Memory B cell (primary cell): ENCODE measurements around the gene HOMEZ.
A peak's percentile ranks its signal among the peaks of the same experiment; 100 is the strongest.
"Not testable (repeated sequence)": the region's sequence is repeated elsewhere in the genome, so short reads cannot be mapped to it uniquely, and the experiment has no call there.

Experiments
- ATAC-seq: fragments of 150-1000 bp; cut with Tn5 transposase; 2 replicates; pipeline ENCODE4 v1.10.0; 2021; ENCODE audit warnings: low read depth, mild to moderate bottlenecking, moderate library complexity
- DNase-seq, 2 donors: peaks; one replicate each; pipeline ENCODE4 v3.0.0; 2022; ENCODE audit warnings: low spot score in 2 of 2
- H3K27ac Mint-ChIP-seq: one replicate; pipeline ENCODE4 v1.8.0; 2022; ENCODE audit warnings: mild to moderate bottlenecking, moderate library complexity, mixed read lengths
- H3K27me3 Mint-ChIP-seq: one replicate; pipeline ENCODE4 v1.8.0; 2022; ENCODE audit warnings: mixed read lengths
- H3K36me3 Mint-ChIP-seq: one replicate; pipeline ENCODE4 v1.8.0; 2022; ENCODE audit warnings: mild to moderate bottlenecking, mixed read lengths
- H3K4me1 Mint-ChIP-seq: one replicate; pipeline ENCODE4 v1.8.0; 2022; ENCODE audit warnings: mixed read lengths
- H3K4me3 Mint-ChIP-seq: one replicate; pipeline ENCODE4 v1.8.0; 2022; ENCODE audit warnings: mild to moderate bottlenecking, moderate library complexity, mixed read lengths
- H3K9me3 Mint-ChIP-seq: one replicate; pipeline ENCODE4 v1.8.0; 2022; ENCODE audit warnings: mixed read lengths

The HOMEZ gene

GRCh38 chr14:23240661-23241060 is 45.3 kb downstream of the HOMEZ start:
- Mint-ChIP-seq H3K27ac (no peak overlapping the region), H3K4me3 (no peak overlapping the region), H3K27me3 (peaks cover 19% of the 10 kb centered on the region), H3K4me1 (peaks cover 3% of the 10 kb centered on the region), H3K36me3 (no peaks in the 10 kb centered on the region), H3K9me3 (no peaks in the 10 kb centered on the region)
- peak; percentile 77 for ATAC-seq
- no peak for DNase-seq

GRCh38 chr14:23237772-23238594 is 47.9 kb downstream of the HOMEZ start, which contains the start of gene RNF212B:
Gene RNF212B, plus strand, starts transcription at chr14:23237936. Its CDS starts 2,410 bp downstream, at chr14:23240346.
- no peaks in the 10 kb centered on the region for H3K9me3 Mint-ChIP-seq
- H3K4me1 Mint-ChIP-seq, result peaks cover 3% of the 10 kb centered on the region
- peaks cover 19% of the 10 kb centered on the region for H3K27me3 Mint-ChIP-seq
- H3K36me3 Mint-ChIP-seq, result no peaks in the 10 kb centered on the region
- ATAC-seq (peak; percentile 82), DNase-seq (peak; percentile 31 to 43)
- no peak within 1 kb of the TSS for H3K27ac Mint-ChIP-seq
- H3K4me3 Mint-ChIP-seq, result no peak within 1 kb of the TSS

- H3K27me3 Mint-ChIP-seq, ATAC-seq, DNase-seq, H3K4me3 Mint-ChIP-seq, H3K27ac Mint-ChIP-seq, H3K36me3 Mint-ChIP-seq, H3K9me3 Mint-ChIP-seq, H3K4me1 Mint-ChIP-seq: not testable (repeated sequence)
Measured at GRCh38 chr14:23232241-23232808, 53.6 kb downstream of the HOMEZ start.

- no peaks in the 10 kb centered on the region for H3K36me3 Mint-ChIP-seq
- no peak for DNase-seq
- no peak for ATAC-seq
- H3K27ac Mint-ChIP-seq, result no peak overlapping the region
- no peak overlapping the region for H3K4me3 Mint-ChIP-seq
- peaks cover 7% of the 10 kb centered on the region for H3K9me3 Mint-ChIP-seq
- H3K4me1 Mint-ChIP-seq, result no peaks in the 10 kb centered on the region
- no peaks in the 10 kb centered on the region for H3K27me3 Mint-ChIP-seq
Measured at GRCh38 chr14:23228812-23229211, 57.1 kb downstream of the HOMEZ start.

- no peak overlapping the region for H3K4me3 Mint-ChIP-seq
- H3K27ac Mint-ChIP-seq, result no peak overlapping the region
- DNase-seq, result no peak
- H3K4me1 Mint-ChIP-seq, result no peaks in the 10 kb centered on the region
- ATAC-seq, result no peak
- H3K36me3 Mint-ChIP-seq, result no peaks in the 10 kb centered on the region
- H3K27me3 Mint-ChIP-seq, result no peaks in the 10 kb centered on the region
- H3K9me3 Mint-ChIP-seq, result peaks cover 7% of the 10 kb centered on the region
Measured at GRCh38 chr14:23227566-23227965, 58.4 kb downstream of the HOMEZ start.

- not testable (repeated sequence) for H3K4me3 Mint-ChIP-seq, H3K4me1 Mint-ChIP-seq, H3K27me3 Mint-ChIP-seq
Measured at GRCh38 chr14:23224958-23225357, 61.0 kb downstream of the HOMEZ start.

More at GRCh38 chr14:23224958-23225357, 61.0 kb downstream of the HOMEZ start:
- H3K9me3 Mint-ChIP-seq, H3K36me3 Mint-ChIP-seq, H3K27ac Mint-ChIP-seq, DNase-seq, ATAC-seq: not testable (repeated sequence)
